Fibroblast of mammary gland (primary cell): ENCODE data around the gene ZNF345.

Source experiments
- DNase-seq: peaks from one replicate; pipeline ENCODE4 v3.0.0-alpha.2; 2010; ENCODE audit warnings: low read depth
- H3K4me3 ChIP-seq: 2 replicates; pipeline ENCODE4 v1.5.1; 2011; ENCODE audit warnings: low read depth, mild to moderate bottlenecking, low read length, moderate library complexity; ENCODE audit not compliant: control insufficient read depth
- TF ChIP-seq, protein P1 (sequence below): conservative IDR thresholded peaks from 2 replicates; pipeline ENCODE4 v1.5.1; 2011; ENCODE audit warnings: low read depth, low read length, inconsistent platforms; ENCODE audit not compliant: control insufficient read depth, insufficient read depth

Gene ZNF345

DNA sequence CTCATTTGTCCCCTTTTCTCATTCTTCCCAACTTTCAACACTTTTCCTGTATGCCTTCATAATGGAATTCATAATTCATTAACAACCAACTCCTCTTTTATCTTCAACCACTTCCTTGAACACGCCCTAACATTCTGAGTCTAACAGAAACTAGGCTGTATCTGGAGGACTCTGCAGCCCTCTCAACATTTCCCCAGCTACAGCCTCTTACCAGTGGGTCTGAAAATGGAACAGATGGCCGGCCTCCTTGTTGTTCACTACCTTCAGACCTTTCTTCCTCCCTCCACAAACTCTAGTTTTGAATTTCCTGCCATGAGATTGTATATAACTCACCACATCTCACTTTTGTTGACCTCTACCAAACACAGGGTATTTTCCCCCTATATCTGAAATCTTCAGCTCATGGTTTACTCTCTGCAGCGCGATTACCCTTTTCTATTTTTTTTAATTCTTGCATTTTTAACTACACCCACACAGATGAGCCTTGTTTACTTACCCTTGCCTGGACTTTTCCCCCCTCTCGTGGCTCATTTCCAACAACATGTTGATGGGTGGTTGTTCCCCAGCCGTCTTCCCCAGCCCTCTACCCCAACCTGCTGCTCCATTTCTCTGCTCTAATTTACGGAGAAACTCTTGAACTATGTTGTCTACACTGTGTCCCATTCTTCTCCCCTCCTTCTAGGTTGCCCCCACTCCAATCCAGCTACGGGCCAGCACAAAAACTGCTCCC, 13.3 kb upstream of the ZNF345 start:
- TF ChIP-seq, protein P1, sequence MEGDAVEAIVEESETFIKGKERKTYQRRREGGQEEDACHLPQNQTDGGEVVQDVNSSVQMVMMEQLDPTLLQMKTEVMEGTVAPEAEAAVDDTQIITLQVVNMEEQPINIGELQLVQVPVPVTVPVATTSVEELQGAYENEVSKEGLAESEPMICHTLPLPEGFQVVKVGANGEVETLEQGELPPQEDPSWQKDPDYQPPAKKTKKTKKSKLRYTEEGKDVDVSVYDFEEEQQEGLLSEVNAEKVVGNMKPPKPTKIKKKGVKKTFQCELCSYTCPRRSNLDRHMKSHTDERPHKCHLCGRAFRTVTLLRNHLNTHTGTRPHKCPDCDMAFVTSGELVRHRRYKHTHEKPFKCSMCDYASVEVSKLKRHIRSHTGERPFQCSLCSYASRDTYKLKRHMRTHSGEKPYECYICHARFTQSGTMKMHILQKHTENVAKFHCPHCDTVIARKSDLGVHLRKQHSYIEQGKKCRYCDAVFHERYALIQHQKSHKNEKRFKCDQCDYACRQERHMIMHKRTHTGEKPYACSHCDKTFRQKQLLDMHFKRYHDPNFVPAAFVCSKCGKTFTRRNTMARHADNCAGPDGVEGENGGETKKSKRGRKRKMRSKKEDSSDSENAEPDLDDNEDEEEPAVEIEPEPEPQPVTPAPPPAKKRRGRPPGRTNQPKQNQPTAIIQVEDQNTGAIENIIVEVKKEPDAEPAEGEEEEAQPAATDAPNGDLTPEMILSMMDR, result no peak
- DNase-seq, result peak; percentile 41
- peak overlapping the region; percentile 88 for H3K4me3 ChIP-seq

DNA sequence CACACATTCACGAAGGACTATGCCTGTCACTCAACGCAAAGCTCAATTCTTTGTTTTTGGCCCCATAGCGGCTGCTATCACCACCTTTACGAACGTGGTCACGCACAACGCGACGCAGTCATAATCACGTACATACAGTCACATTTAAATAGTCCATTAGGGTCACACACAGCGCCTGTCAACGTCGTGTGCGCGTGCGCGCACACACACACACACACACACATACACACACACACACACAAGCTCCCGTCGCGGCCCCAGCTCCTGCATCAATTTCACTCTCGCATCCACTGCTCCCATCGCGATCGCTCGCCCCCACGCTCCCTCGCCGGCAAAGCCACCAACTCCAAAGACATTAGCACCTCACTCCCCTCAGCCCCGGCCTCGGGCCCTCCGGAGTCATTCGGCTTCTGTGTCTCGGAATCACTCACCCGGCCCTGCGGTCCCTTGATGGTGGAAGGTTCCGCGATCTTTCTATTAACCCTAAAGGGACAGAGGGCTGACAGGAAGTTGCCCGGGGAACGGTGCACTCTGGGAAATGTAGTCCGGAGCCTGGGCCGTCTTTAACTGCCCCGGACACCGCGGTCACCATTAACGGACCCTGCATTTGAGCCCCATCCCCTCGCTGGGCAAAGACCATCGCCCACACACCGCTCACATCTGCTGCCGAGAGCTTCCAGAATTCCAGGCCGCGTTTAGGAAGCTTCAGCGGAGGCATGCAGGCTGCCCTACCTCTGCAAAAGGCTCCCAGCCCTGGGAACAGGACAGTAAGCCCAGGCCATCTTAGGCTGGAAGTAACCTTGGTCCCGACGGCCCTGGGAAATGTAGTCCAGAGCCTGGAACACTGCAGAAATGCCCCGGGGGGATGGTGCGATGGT, 12.5 kb upstream of the ZNF345 start, which contains the start of gene ZNF790:
Gene ZNF790 (minus strand): TSS at position 482 of the 878 bp plus-strand sequence. CDS start 12,768 bp downstream, outside the sequence.
- TF ChIP-seq, protein P1, result no peak
- DNase-seq, result peak; percentile 91
- H3K4me3 ChIP-seq, result peak within 1 kb of the TSS; percentile 88

DNA sequence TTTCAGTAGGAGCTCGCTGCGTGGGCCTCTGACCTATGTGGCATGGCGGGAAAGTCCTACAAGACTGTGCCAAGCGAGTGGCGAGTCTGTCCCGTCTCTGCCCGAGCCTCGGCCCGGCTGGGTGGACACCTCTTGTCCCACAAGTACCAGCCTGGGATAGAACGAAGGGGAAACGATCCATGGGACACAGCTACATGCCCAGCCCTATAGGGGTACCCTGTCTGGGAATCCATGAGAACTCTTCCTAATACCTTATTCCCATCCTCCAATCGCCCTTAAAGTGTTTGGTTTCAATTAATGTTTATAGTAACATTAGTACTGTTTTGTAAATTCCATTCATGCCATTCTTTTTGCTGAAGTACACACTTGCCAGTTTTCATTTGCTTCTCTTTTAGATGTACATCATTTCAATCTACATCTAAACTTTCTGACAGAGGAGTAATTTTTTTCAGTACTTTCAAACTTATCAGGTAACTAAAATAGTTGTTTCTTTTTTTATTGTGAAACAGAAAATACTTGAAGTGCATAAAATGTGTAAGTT, 11.8 kb upstream of the ZNF345 start:
- TF ChIP-seq, protein P1, result no peak

DNA sequence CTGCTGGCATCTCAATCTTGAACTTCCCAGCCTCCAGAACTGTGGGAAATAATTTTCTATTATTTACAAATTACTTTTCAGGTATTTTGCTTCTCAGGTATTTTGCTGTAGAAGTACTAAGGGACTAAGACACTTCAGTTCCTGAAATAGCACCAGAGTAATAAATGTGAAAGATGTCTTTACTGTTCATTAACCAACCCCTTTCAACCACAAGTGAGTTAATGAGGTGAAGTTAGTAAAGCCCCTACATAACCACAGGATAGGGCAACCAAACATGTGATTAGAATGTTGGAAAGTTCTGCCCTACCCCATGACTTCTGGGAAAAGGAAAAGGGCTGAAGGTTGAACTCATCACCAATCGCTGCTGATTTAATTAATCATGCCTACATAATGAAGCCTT, 2.7 kb upstream of the ZNF345 start:
- H3K4me3 ChIP-seq, result no peak overlapping the region
- no peak for DNase-seq
- TF ChIP-seq, protein P1, result no peak

More for the DNA sequence above, 11.8 kb upstream of the ZNF345 start:
- H3K4me3 ChIP-seq, result peak overlapping the region; percentile 88
- no peak for DNase-seq

DNA sequence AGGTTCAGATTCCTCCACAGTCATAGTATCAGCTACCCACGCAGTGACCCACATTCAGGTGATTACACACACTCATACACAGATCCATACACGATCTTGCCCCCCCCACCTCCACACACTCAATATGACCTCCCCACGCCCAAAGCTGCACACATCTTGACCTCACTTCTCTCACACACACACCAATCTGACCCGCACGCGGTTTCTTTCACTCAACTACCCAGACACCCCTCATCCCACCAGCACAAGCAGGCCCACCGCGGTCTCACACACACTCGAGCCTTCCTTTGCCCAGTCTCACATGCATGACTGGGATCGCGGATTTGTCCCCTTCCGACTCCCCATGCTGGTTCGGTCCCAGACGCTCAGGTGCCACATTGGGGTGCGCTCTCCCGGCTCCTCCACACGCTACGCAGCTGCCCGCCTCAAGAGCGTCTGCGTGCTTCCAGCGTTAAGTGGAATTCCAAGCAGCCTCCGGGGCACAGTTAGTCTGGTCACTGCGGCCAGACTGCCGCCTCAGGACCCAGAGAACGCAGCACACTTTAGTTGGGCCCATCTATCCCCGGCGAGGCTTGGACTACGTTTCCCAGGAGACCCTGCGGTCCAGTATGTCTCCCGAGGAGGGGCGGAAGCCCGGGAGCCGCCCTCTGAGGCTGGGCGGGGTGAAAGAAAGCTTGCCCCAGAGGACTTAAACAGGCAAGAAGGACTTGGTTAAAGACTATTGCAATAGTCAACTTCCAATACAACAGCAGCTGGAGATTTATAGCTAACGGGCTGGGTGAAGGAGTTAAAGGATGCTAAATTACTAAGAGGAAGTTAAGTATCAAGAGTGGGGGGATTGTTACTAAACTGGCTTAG, 746 bp upstream of the ZNF345 start:
- H3K4me3 ChIP-seq, result peak overlapping the region; percentile 98
- peak; percentile 89 for DNase-seq
- TF ChIP-seq, protein P1, result no peak

DNA sequence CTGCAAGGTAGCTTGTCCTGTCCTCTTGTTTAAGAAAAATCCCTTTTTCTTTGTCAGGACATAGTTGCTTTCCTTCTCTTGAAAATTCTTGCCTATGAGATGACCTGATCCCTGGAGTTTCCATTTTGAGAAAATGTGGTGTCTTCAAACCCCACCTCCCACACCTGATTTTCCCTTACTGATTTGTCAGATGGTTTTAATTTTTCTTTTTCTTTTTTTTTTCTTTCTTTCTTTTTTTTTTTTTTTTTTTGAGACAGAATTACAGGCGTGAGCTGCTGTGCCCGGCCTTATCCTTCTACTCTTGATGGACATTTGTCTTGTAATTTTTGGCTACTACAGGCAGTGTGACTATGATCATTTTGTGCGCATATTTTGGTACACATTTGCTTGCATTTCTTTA, 1.2 kb downstream of the ZNF345 start:
- H3K4me3 ChIP-seq, result no peak overlapping the region
- DNase-seq, result no peak
- TF ChIP-seq, protein P1, result no peak
